ENCODE data around the gene OPN3.

The OPN3 gene

DNA sequence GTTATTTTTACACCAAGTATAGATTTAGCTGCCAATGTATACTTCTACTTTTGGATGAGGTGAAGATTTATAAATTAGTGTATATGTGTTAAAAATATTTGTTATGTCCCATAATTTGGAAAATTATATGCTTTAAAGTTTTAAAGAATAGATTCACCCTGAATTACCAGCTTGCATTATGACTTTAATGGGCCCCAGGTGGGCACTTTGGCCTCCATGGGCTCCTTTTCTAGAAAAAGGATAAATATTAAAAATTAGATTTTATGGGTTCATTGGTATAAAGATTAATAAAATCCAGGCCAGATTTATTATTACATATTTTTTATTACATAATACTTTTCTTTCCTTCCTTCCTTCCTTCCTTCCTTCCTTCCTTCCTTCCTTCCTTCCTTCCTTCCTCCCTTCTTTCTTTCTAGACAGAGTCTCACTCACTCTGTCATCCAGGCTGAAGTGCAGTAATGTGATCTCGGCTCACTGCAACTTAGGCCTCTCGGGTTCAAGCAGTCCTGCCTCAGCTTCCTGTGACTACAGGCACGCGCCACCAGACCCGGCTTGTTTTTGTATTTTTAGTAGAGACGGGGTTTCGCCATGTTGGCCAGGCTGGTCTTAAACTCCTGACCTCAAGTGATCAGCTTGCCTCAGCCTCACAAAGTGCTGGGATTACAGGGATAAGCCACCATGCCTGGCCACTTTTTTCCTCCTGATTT is 86.1 kb downstream of the OPN3 start:
- no peak overlapping the region for H3K27ac ChIP-seq (ENCODE audit: low read depth, low read length)
- H3K4me3 ChIP-seq (ENCODE audit: low read depth, low read length): no peak overlapping the region
- H3K9ac ChIP-seq (ENCODE audit: low read depth, low read length): no peak overlapping the region
- no peaks in the 10 kb centered on the region for H3K27me3 ChIP-seq (ENCODE audit: control insufficient read depth, insufficient read depth, low read length)
- no peaks in the 10 kb centered on the region for H3K4me1 ChIP-seq (ENCODE audit: control insufficient read depth, insufficient read depth, low read length)
- H3K36me3 ChIP-seq (ENCODE audit: control insufficient read depth, insufficient read depth, low read length): no peaks in the 10 kb centered on the region
- H3K9me3 ChIP-seq (ENCODE audit: control insufficient read depth, insufficient read depth, low read length): no peaks in the 10 kb centered on the region

DNA sequence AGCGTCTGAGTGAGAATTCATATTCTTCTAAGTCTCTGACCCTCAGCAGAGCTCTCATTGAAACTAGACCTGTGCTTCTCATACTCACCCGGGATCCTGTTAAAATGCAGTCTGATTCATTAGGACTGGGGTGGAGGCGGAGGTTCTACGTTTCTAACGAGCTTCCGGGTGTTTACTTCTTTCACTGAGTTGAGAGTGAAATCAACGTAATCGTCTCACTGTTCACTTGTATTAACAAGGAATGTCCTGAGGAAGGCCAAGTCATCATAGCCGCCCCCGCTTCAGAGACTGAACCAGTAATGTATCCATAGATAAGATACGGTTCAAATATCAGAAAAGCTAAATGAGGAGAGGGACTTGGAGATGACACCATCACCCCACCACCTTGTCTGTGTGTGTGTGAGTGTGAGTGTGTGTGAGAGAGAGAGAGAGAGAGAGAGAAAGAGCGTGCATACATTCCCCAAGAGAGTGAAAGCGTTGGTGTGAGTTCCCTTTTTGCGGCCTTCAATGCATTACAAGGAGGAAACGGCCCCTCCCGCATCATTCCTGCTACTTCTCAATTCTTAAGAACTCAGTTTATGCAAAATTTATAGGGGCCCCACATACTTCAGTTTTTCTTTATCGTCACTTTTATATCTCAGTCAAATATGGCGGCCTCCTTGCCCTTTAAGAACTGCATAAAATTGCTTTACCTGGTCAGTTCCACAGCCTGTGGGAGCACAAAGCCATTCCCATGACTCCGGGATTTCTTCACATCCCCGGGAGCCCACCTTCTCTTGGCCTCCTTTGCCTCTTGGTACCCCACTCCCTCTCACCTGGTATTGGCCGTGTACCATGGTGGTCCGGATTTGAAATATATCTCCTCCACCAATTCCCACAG is 88.2 kb downstream of the OPN3 start:
- Histone ChIP-seq H3K4me1 (ENCODE audit: control insufficient read depth, insufficient read depth, low read length) (no peaks in the 10 kb centered on the region), H3K9me3 (ENCODE audit: control insufficient read depth, insufficient read depth, low read length) (no peaks in the 10 kb centered on the region), H3K27ac (ENCODE audit: low read depth, low read length) (no peak overlapping the region), H3K4me3 (ENCODE audit: low read depth, low read length) (no peak overlapping the region), H3K9ac (ENCODE audit: low read depth, low read length) (no peak overlapping the region), H3K36me3 (ENCODE audit: control insufficient read depth, insufficient read depth, low read length) (no peaks in the 10 kb centered on the region), H3K27me3 (ENCODE audit: control insufficient read depth, insufficient read depth, low read length) (no peaks in the 10 kb centered on the region)

GRCh38 chr1:241550318-241550717 is 89.9 kb downstream of the OPN3 start:
- H3K4me3 ChIP-seq (ENCODE audit: low read depth, low read length): no peak overlapping the region
- no peaks in the 10 kb centered on the region for H3K36me3 ChIP-seq (ENCODE audit: control insufficient read depth, insufficient read depth, low read length)
- no peak overlapping the region for H3K9ac ChIP-seq (ENCODE audit: low read depth, low read length)
- no peaks in the 10 kb centered on the region for H3K4me1 ChIP-seq (ENCODE audit: control insufficient read depth, insufficient read depth, low read length)
- H3K27me3 ChIP-seq (ENCODE audit: control insufficient read depth, insufficient read depth, low read length): no peaks in the 10 kb centered on the region
- no peak overlapping the region for H3K27ac ChIP-seq (ENCODE audit: low read depth, low read length)
- H3K9me3 ChIP-seq (ENCODE audit: control insufficient read depth, insufficient read depth, low read length): no peaks in the 10 kb centered on the region

GRCh38 chr1:241548008-241548407 is 92.2 kb downstream of the OPN3 start:
- Histone ChIP-seq H3K27ac (ENCODE audit: low read depth, low read length) (no peak overlapping the region), H3K9ac (ENCODE audit: low read depth, low read length) (no peak overlapping the region), H3K4me1 (ENCODE audit: control insufficient read depth, insufficient read depth, low read length) (no peaks in the 10 kb centered on the region), H3K27me3 (ENCODE audit: control insufficient read depth, insufficient read depth, low read length) (no peaks in the 10 kb centered on the region), H3K36me3 (ENCODE audit: control insufficient read depth, insufficient read depth, low read length) (no peaks in the 10 kb centered on the region), H3K9me3 (ENCODE audit: control insufficient read depth, insufficient read depth, low read length) (no peaks in the 10 kb centered on the region), H3K4me3 (ENCODE audit: low read depth, low read length) (no peak overlapping the region)
